Colon (tissue), 2 donors: Measurements from ENCODE around the gene ECM1.

Experiments
- FAIRE-seq: peaks from 2 replicates; lab custom pipeline; 2012; peaks lifted over from hg19 to GRCh38; lab: Jason Lieb, UNC
- donor health status: control.
- donor health status: control.

ECM1 gene

GRCh38 chr1:150512846-150513245 is 4.9 kb downstream of the ECM1 start:
- no peak for FAIRE-seq

- no peak for FAIRE-seq
Measured at GRCh38 chr1:150513351-150513791, 5.5 kb downstream of the ECM1 start.

- FAIRE-seq = no peak
Measured at GRCh38 chr1:150514260-150514659, 6.4 kb downstream of the ECM1 start.

GRCh38 chr1:150514913-150515327 is 7.0 kb downstream of the ECM1 start:
- no peak for FAIRE-seq

GRCh38 chr1:150515328-150516049 is 7.6 kb downstream of the ECM1 start, which contains the start of gene FALEC:
Gene FALEC (plus strand): TSS chr1:150515752.
- no peak for FAIRE-seq

- FAIRE-seq = no peak
Measured at GRCh38 chr1:150516050-150516591, 8.2 kb downstream of the ECM1 start.

GRCh38 chr1:150516616-150517015 is 8.7 kb downstream of the ECM1 start:
- no peak for FAIRE-seq

- FAIRE-seq = no peak
Measured at GRCh38 chr1:150521196-150521968, 13.5 kb downstream of the ECM1 start.

- FAIRE-seq = no peak
Measured at GRCh38 chr1:150525348-150525747, 17.4 kb downstream of the ECM1 start.

GRCh38 chr1:150528196-150528595 is 20.3 kb downstream of the ECM1 start:
- no peak for FAIRE-seq

GRCh38 chr1:150529017-150529416 is 21.1 kb downstream of the ECM1 start:
- no peak for FAIRE-seq

- no peak for FAIRE-seq
Measured at GRCh38 chr1:150530491-150531159, 22.7 kb downstream of the ECM1 start.

- no peak for FAIRE-seq
Measured at GRCh38 chr1:150532860-150533259, 25.0 kb downstream of the ECM1 start.

- no peak for FAIRE-seq
Measured at GRCh38 chr1:150534002-150534401, 26.1 kb downstream of the ECM1 start.

GRCh38 chr1:150535511-150536287 is 27.8 kb downstream of the ECM1 start:
- no peak for FAIRE-seq

GRCh38 chr1:150536836-150537731 is 29.2 kb downstream of the ECM1 start:
- no peak for FAIRE-seq

- FAIRE-seq = no peak
Measured at GRCh38 chr1:150537732-150538684, 30.1 kb downstream of the ECM1 start.

- FAIRE-seq = no peak
Measured at GRCh38 chr1:150543500-150544143, 35.7 kb downstream of the ECM1 start.

GRCh38 chr1:150544204-150544603 is 36.3 kb downstream of the ECM1 start:
- FAIRE-seq = no peak
